Lung (tissue), 12 donors: ENCODE measurements around the gene ROCK1. TPM values are rescaled to one million over a fixed set of nuclear protein-coding genes. Genes with fewer than 3 reads are reported as not detected.

Experiments used
- ATAC-seq: fragments of 200-7000 bp; cut with Tn5 transposase; one replicate; pipeline ENCODE4 v1.9.1; 2020; ENCODE audit warnings: moderate number of reproducible peaks; ENCODE audit not compliant: insufficient read depth, low FRiP score
- DNase-seq, 3 donors: peaks; one replicate each; pipeline ENCODE4 v3.0.0-alpha.2; 2013 to 2017
- H3K27ac ChIP-seq, 2 donors: one replicate each; pipeline ENCODE4 v1.5.1; 2013; ENCODE audit warnings: mild to moderate bottlenecking in 2 of 2, moderate library complexity in 2 of 2, control low read depth in 1 of 2, inconsistent platforms in 1 of 2, low read depth in 1 of 2, low read length in 1 of 2
- H3K27me3 ChIP-seq, 3 donors: one replicate each; pipeline ENCODE4 v1.5.1; 2013; ENCODE audit warnings: low read length in 2 of 3; ENCODE audit not compliant: control insufficient read depth in 3 of 3, insufficient read depth in 3 of 3
- H3K36me3 ChIP-seq, 4 donors: one replicate each; pipeline ENCODE4 v1.5.1; 2013; ENCODE audit warnings: low read length in 4 of 4, mild to moderate bottlenecking in 1 of 4, moderate library complexity in 1 of 4; ENCODE audit not compliant: control insufficient read depth in 4 of 4, insufficient read depth in 4 of 4
- H3K4me1 ChIP-seq, 5 donors: one replicate each; pipeline ENCODE4 v1.5.1; 2013; ENCODE audit warnings: low read length in 5 of 5, mild to moderate bottlenecking in 2 of 5, moderate library complexity in 1 of 5; ENCODE audit not compliant: control insufficient read depth in 5 of 5, insufficient read depth in 5 of 5
- H3K4me3 ChIP-seq: one replicate; pipeline ENCODE4 v1.5.1; 2013; ENCODE audit warnings: mild to moderate bottlenecking, control low read depth, moderate library complexity
- H3K9ac ChIP-seq, 2 donors: one replicate each; pipeline ENCODE4 v1.5.1; 2013; ENCODE audit warnings: low read length in 2 of 2, control low read depth in 1 of 2; ENCODE audit not compliant: insufficient read depth in 1 of 2
- H3K9me3 ChIP-seq, 4 donors: one replicate each; pipeline ENCODE4 v1.5.1; 2013; ENCODE audit warnings: low read length in 3 of 4, mild to moderate bottlenecking in 1 of 4, moderate library complexity in 1 of 4; ENCODE audit not compliant: control insufficient read depth in 4 of 4, insufficient read depth in 3 of 4
- CTCF ChIP-seq: IDR thresholded peaks from 2 replicates; pipeline ENCODE4 v1.5.1; 2012; ENCODE audit warnings: mild to moderate bottlenecking; ENCODE audit errors: control extremely low read depth, extremely low read depth
- WGBS, 2 donors: extraction: QIAGEN DNeasy Blood & Tissue Kit; methylation state at CpG; one replicate each; pipeline ENCODE4 v1.1.7; 2013; 5-methylcytosine and 5-hydroxymethylcytosine counted together
- polyA plus RNA-seq, 2 donors: library from polyadenylated mRNA; stranded (reverse); fragments of 200-250 nt; gene quantifications; one replicate each; pipeline ENCODE4 v1.2.1, GENCODE V29; 2013
- total RNA-seq, 2 donors: library from RNA; depleted of rRNA in 1 of 2; stranded (reverse); fragments of >200 nt in 1 of 2; gene quantifications; one replicate each; pipeline ENCODE4 v1.2.1, GENCODE V29; 2014 to 2021
- donor health status: control.
- donor health status: control.
- donor health status: Bipolar disorder and iron deficiency.
- donor health status: healthy.
- donor health status: DM: yes; HTN: yes; CAD: no.

ROCK1 gene
- total and polyA plus RNA-seq, 4 donors: 13.4 to 115 (median 35.9) TPM

GRCh38 chr18:21096760-21097159 is 14.9 kb downstream of the ROCK1 start:
- no peak overlapping the region for H3K4me3 ChIP-seq
- WGBS, 2 donors: 94 to 96% methylated on average over 2 of the region's 2 CpGs
- no peak for DNase-seq

GRCh38 chr18:21093133-21093532 is 18.5 kb downstream of the ROCK1 start:
- no peak overlapping the region for H3K4me3 ChIP-seq
- TF ChIP-seq CTCF: no peak
- no peaks in the 10 kb centered on the region for H3K9me3 ChIP-seq
- H3K27ac ChIP-seq: no peak overlapping the region
- no peak for DNase-seq
- no peak overlapping the region for H3K9ac ChIP-seq
- H3K4me1 ChIP-seq: peaks cover 0 to 8% (median 0%) of the 10 kb centered on the region in 5 donors
- H3K27me3 ChIP-seq: no peaks in the 10 kb centered on the region
- ATAC-seq: no peak
- peaks cover 0 to 5% (median 0%) of the 10 kb centered on the region in 4 donors for H3K36me3 ChIP-seq
- 86 to 89% methylated on average over 3 of the region's 3 CpGs for WGBS, 2 donors

More at GRCh38 chr18:21096760-21097159, 14.9 kb downstream of the ROCK1 start:
- no peak overlapping the region for H3K27ac ChIP-seq
- H3K27me3 ChIP-seq: no peaks in the 10 kb centered on the region
- no peaks in the 10 kb centered on the region for H3K9me3 ChIP-seq
- H3K36me3 ChIP-seq: no peaks in the 10 kb centered on the region
- ATAC-seq: no peak
- no peak overlapping the region for H3K9ac ChIP-seq
- TF ChIP-seq CTCF: no peak
- H3K4me1 ChIP-seq: peaks cover 0 to 16% (median 6%) of the 10 kb centered on the region in 5 donors

GRCh38 chr18:21090680-21091079 is 20.9 kb downstream of the ROCK1 start:
- peaks cover 0 to 8% (median 0%) of the 10 kb centered on the region in 4 donors for H3K36me3 ChIP-seq
- H3K27me3 ChIP-seq: no peaks in the 10 kb centered on the region
- no peak overlapping the region for H3K9ac ChIP-seq
- DNase-seq: no peak
- no peak for TF ChIP-seq CTCF
- H3K4me3 ChIP-seq: no peak overlapping the region
- no peak overlapping the region for H3K27ac ChIP-seq
- H3K9me3 ChIP-seq: no peaks in the 10 kb centered on the region
- peaks cover 0 to 2% (median 0%) of the 10 kb centered on the region in 5 donors for H3K4me1 ChIP-seq
- ATAC-seq: no peak
- 96% methylated on average over 2 of the region's 2 CpGs for WGBS, 2 donors

- peaks cover 0 to 10% (median under 1%) of the 10 kb centered on the region in 4 donors for H3K9me3 ChIP-seq
- H3K36me3 ChIP-seq: peaks cover 0 to 13% (median 0%) of the 10 kb centered on the region in 4 donors
- ATAC-seq: no peak
- DNase-seq: no peak
- H3K9ac ChIP-seq: no peak overlapping the region
- no peak overlapping the region for H3K4me3 ChIP-seq
- no peak for TF ChIP-seq CTCF
- H3K27me3 ChIP-seq: no peaks in the 10 kb centered on the region
- H3K27ac ChIP-seq: no peak overlapping the region
- H3K4me1 ChIP-seq: peaks cover 0 to 1% (median 0%) of the 10 kb centered on the region in 5 donors
- 87 to 89% methylated on average over 3 of the region's 3 CpGs for WGBS, 2 donors
Observed at GRCh38 chr18:21085579-21086166, 25.9 kb downstream of the ROCK1 start.
